Endothelial cell of umbilical vein (primary cell): ENCODE data around the gene HPGDS. TPM values are rescaled to one million over a fixed set of nuclear protein-coding genes. Genes with fewer than 3 reads are reported as not detected.

Source experiments
- BruUV-seq: library from RNA; stranded (reverse); fragments of 400-500 nt; replicated peaks from 2 replicates; lab custom pipeline; 2021; lab: Mats Ljungman, UMichigan
- CTCF ChIA-PET: fragments of 300-600, 350-600 bp; sonication (Branson Sonifier 250); formaldehyde crosslinking; loops from one replicate; lab custom pipeline; 2021; ENCODE audit warnings: antibody characterized with exemption, inconsistent platforms; lab: Charles Lee
- POLR2A ChIA-PET: fragments of 300-600, 350-600 bp; sonication (Branson Sonifier 250); formaldehyde crosslinking; loops from one replicate; lab custom pipeline; 2021; ENCODE audit warnings: antibody characterized with exemption, inconsistent platforms; lab: Charles Lee
- DNase-seq: peaks from one replicate; pipeline ENCODE4 v3.0.0-alpha.2; 2011; ENCODE audit warnings: low read depth, low spot score
- FAIRE-seq: peaks from 2 replicates; lab custom pipeline; 2011; peaks lifted over from hg19 to GRCh38; lab: Jason Lieb, UNC
- H2AFZ ChIP-seq: 2 replicates; pipeline ENCODE4 v1.6.0; 2012; ENCODE audit warnings: low read depth, low read length, control low read depth, inconsistent platforms
- H3K27ac ChIP-seq: 2 replicates; pipeline ENCODE4 v1.5.1; 2011; ENCODE audit warnings: low read depth, mild to moderate bottlenecking, control low read depth, low read length, moderate library complexity; ENCODE audit not compliant: insufficient read depth
- H3K27me3 ChIP-seq, 2 experiments: 2 replicates each; pipeline versions ENCODE4 v1.6.0 to v1.6.1; 2011; ENCODE audit warnings: low read length in 2 of 2, mixed read lengths in 1 of 2; ENCODE audit not compliant: control insufficient read depth in 2 of 2, insufficient read depth in 2 of 2
- H3K36me3 ChIP-seq, 2 experiments: 2 replicates in 1 of 2; 3 replicates in 1 of 2; pipeline ENCODE4 v1.5.1; 2011; ENCODE audit warnings: low read length in 2 of 2, mild to moderate bottlenecking in 1 of 2, moderate library complexity in 1 of 2; ENCODE audit not compliant: control insufficient read depth in 2 of 2, insufficient read depth in 2 of 2; ENCODE audit errors: extremely low read depth in 1 of 2
- H3K4me1 ChIP-seq: 3 replicates; pipeline ENCODE4 v1.5.1; 2011; ENCODE audit warnings: mild to moderate bottlenecking, low read length; ENCODE audit not compliant: control insufficient read depth, insufficient read depth; ENCODE audit errors: extremely low read depth
- H3K4me2 ChIP-seq: 2 replicates; pipeline ENCODE4 v1.6.1; 2011; ENCODE audit warnings: low read length, control low read depth, mixed read lengths; ENCODE audit not compliant: insufficient read depth
- H3K4me3 ChIP-seq, 3 experiments: fragments of 200-600 bp in 1 of 3; sonication (generic), shearing (Covaris generic) in 1 of 3; replicated peaks in 1 of 3; 2 replicates each; pipeline ENCODE4 v1.5.1; 2011 to 2016; ENCODE audit warnings: control low read depth in 3 of 3, low read length in 3 of 3, mild to moderate bottlenecking in 2 of 3, inconsistent platforms in 1 of 3, low read depth in 1 of 3, moderate library complexity in 1 of 3; ENCODE audit not compliant: insufficient read depth in 1 of 3
- H3K79me2 ChIP-seq: 2 replicates; pipeline ENCODE4 v1.6.0; 2012; ENCODE audit warnings: low read length, inconsistent platforms; ENCODE audit not compliant: control insufficient read depth, insufficient read depth
- H3K9ac ChIP-seq: replicated peaks from 2 replicates; pipeline ENCODE3; 2011; ENCODE audit warnings: low read length, control low read depth; ENCODE audit not compliant: insufficient read depth; ENCODE audit errors: extremely low read depth
- H3K9me1 ChIP-seq: replicated peaks from 3 replicates; pipeline ENCODE4 v1.6.0; 2011; ENCODE audit warnings: mild to moderate bottlenecking, low read length; ENCODE audit not compliant: control insufficient read depth, insufficient read depth; ENCODE audit errors: extremely low read depth
- H3K9me3 ChIP-seq: replicated peaks from 2 replicates; pipeline ENCODE4 v1.5.1; 2012; ENCODE audit warnings: low read length, inconsistent platforms; ENCODE audit not compliant: control insufficient read depth, insufficient read depth
- H4K20me1 ChIP-seq: replicated peaks from 2 replicates; pipeline ENCODE3; 2011; ENCODE audit warnings: mild to moderate bottlenecking, low read length; ENCODE audit not compliant: control insufficient read depth, insufficient read depth; ENCODE audit errors: extremely low read depth
- CTCF ChIP-seq, 2 donors: IDR thresholded peaks; 1 replicate in 1 of 2; 2 replicates in 1 of 2; pipeline ENCODE4 v1.5.1; 2011; ENCODE audit warnings: low read length in 2 of 2, mild to moderate bottlenecking in 2 of 2, moderate library complexity in 2 of 2, control low read depth in 1 of 2, inconsistent platforms in 1 of 2, low read depth in 1 of 2; ENCODE audit not compliant: insufficient read depth in 1 of 2; ENCODE audit errors: extremely low read depth in 1 of 2
- EZH2 ChIP-seq: IDR thresholded peaks from 2 replicates; pipeline ENCODE4 v1.6.1; 2012; ENCODE audit warnings: borderline replicate concordance, low read depth, mild to moderate bottlenecking, moderate library complexity, low read length, inconsistent platforms; ENCODE audit not compliant: severe bottlenecking
- FOS ChIP-seq: IDR thresholded peaks from 2 replicates; pipeline ENCODE4 v1.6.1; 2011; ENCODE audit warnings: mild to moderate bottlenecking, low read length, moderate library complexity, borderline replicate concordance; ENCODE audit not compliant: insufficient read depth
- GATA2 ChIP-seq: IDR thresholded peaks from 2 replicates; pipeline ENCODE4 v1.7.0; 2011; ENCODE audit warnings: low read depth, mild to moderate bottlenecking, moderate library complexity, mixed read lengths, low read length; ENCODE audit not compliant: insufficient read length, insufficient read depth
- POLR2A ChIP-seq: IDR thresholded peaks from 2 replicates; pipeline ENCODE4 v1.6.1; 2012; ENCODE audit warnings: low read depth, mild to moderate bottlenecking, control low read depth, low read length
- dilution Hi-C: fragments of 300-500 bp; cut with MboI; formaldehyde crosslinking; loops from one replicate; pipeline ENCODE4 v1.15.0; 2019; ENCODE audit warnings: low sequenced_read_pairs; ENCODE audit not compliant: extremely low pct_ligation_motif_present
- intact Hi-C: fragments of 100-400 bp; cut with micrococcal nuclease; formaldehyde crosslinking; loops from one replicate; pipeline ENCODE4 v1.10.0; 2022
- polyA plus RNA-seq, 4 experiments: library from polyadenylated mRNA; depleted of rRNA in 3 of 4; stranded (reverse) in 3 of 4; unstranded in 1 of 4; fragments of >200 nt; gene quantifications; 2 replicates each; pipeline versions ENCODE4 v1.2.1 to v1.2.3, GENCODE V29; 2011 to 2012; ENCODE audit warnings: missing spikeins in 1 of 4
- total RNA-seq: library from RNA; stranded (reverse); gene quantifications from 2 replicates; pipeline ENCODE4 v1.2.3, GENCODE V29; 2021

HPGDS gene
- total and polyA plus RNA-seq, 2 donors (not counting 3 experiments of a cell fraction or from before 2014, with no cell fraction given), result not detected

GRCh38 chr4:94307231-94307871 is 35.3 kb downstream of the HPGDS start:
- no peak overlapping the region for H3K4me3 ChIP-seq
- dilution Hi-C loops (no loop called here), intact Hi-C loops (loop anchor here (2.0 to 10.0 kb wide), 3 partner anchors 57 to 817 kb away; no protein-coding TSS in a partner anchor)
- no peaks in the 10 kb centered on the region for H4K20me1 ChIP-seq
- no peaks in the 10 kb centered on the region for H3K9me3 ChIP-seq
- H3K79me2 ChIP-seq, result no peaks in the 10 kb centered on the region
- no peak for DNase-seq
- CTCF ChIA-PET, result interaction anchor here (0.7 to 4.9 kb wide), 5 partner anchors 32 to 425 kb away, joined by 3 to 46 read pairs (median 5); no protein-coding TSS in a partner anchor
- no peak overlapping the region for H3K9ac ChIP-seq
- H3K4me1 ChIP-seq, result peaks cover 20% of the 10 kb centered on the region
- POLR2A ChIA-PET, result no interaction called here
- peak overlapping the region; percentile 34 for H3K4me2 ChIP-seq
- no peaks in the 10 kb centered on the region for H3K27me3 ChIP-seq
- H3K36me3 ChIP-seq, result no peaks in the 10 kb centered on the region
- BruUV-seq, result no TSS peak
- TF ChIP-seq CTCF (IDR thresholded peaks at IDR 0.05; ENCODE audit: extremely low read depth in 1 of 2, insufficient read depth in 1 of 2, low read depth in 1 of 2, low read length in 2 of 2) (no peak), EZH2 (no peak), GATA2 (no peak), FOS (no peak), POLR2A (no peak)
- FAIRE-seq, result no peak
- no peak overlapping the region for H3K27ac ChIP-seq
- H3K9me1 ChIP-seq, result no peaks in the 10 kb centered on the region
- no peak overlapping the region for H2AFZ ChIP-seq
